IgD-negative memory B cell (primary cell): Measurements from ENCODE around the gene CLK2. TPM values are rescaled to one million over a fixed set of nuclear protein-coding genes. Genes with fewer than 3 reads are reported as not detected.
"Not testable (repeated sequence)": the region's sequence is repeated elsewhere in the genome, so short reads cannot be mapped to it uniquely, and the experiment has no call there.

ENCODE experiments used
- H3K27ac Mint-ChIP-seq, 3 donors: one replicate each; pipeline ENCODE4 v1.8.0; 2020 to 2022; ENCODE audit warnings: mild to moderate bottlenecking in 3 of 3, mixed read lengths in 3 of 3, moderate library complexity in 1 of 3
- H3K27me3 Mint-ChIP-seq: one replicate; pipeline ENCODE4 v1.8.0; 2021; ENCODE audit warnings: mixed read lengths
- H3K36me3 Mint-ChIP-seq: one replicate; pipeline ENCODE4 v1.8.0; 2020; ENCODE audit warnings: mild to moderate bottlenecking, mixed read lengths
- H3K4me1 Mint-ChIP-seq, 3 donors: one replicate each; pipeline ENCODE4 v1.8.0; 2020 to 2022; ENCODE audit warnings: mixed read lengths in 3 of 3, mild to moderate bottlenecking in 1 of 3
- H3K4me3 Mint-ChIP-seq, 4 donors: one replicate each; pipeline ENCODE4 v1.8.0; 2020 to 2022; ENCODE audit warnings: mild to moderate bottlenecking in 4 of 4, mixed read lengths in 4 of 4, moderate library complexity in 3 of 4
- H3K9me3 Mint-ChIP-seq, 3 donors: one replicate each; pipeline ENCODE4 v1.8.0; 2020 to 2021; ENCODE audit warnings: mixed read lengths in 3 of 3, mild to moderate bottlenecking in 1 of 3
- polyA plus RNA-seq: library from polyadenylated mRNA; unstranded; fragments of 300-500 nt; fragmentation: Illumina TruSeq; gene quantifications from one replicate; pipeline ENCODE4 v1.2.3, GENCODE V29; 2021

Gene CLK2
- polyA plus RNA-seq, 1 donor from 2014 or later, result 19.7 TPM

- H3K4me3 Mint-ChIP-seq, result no peak overlapping the region
Observed at GRCh38 chr1:155305881-155306391, 32.6 kb upstream of the CLK2 start.

GRCh38 chr1:155304558-155305063 is 31.3 kb upstream of the CLK2 start:
- no peak overlapping the region for H3K27ac Mint-ChIP-seq

More at GRCh38 chr1:155305881-155306391, 32.6 kb upstream of the CLK2 start:
- Mint-ChIP-seq H3K36me3 (no peaks in the 10 kb centered on the region), H3K27ac (peak overlapping the region in 1 of 3 donors; percentile 50), H3K27me3 (no peaks in the 10 kb centered on the region), H3K4me1 (peaks cover 7 to 17% (median 12%) of the 10 kb centered on the region in 3 donors), H3K9me3 (no peaks in the 10 kb centered on the region)

DNA sequence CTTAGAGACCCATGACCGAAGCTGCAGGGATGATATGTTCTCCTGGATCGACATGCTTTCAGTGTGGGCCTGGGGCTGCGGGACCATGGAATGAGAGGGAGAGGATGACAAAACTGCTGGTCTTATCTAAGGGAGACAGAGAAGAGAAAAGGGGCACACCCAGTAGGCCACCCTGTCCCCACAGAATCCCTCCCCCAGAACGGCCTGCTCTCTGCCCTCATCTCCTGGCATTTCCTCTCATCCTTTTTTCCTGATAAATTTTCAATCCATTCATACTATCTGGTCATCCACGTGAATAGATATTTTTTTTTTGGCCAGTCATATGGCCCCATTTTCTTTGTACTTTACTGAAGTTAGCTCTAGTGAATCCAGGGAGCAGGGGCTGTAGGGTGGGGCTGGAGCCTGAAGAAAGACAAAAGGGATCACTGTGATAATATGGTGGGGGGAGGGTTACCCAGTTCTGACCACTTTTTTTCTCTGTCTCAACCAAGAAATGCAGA is 28.1 kb upstream of the CLK2 start, which contains the start of gene PKLR:
Gene PKLR (minus strand): TSS at position 97 of the 500 bp plus-strand sequence. CDS start 43 bp downstream, at position 54.
- H3K27ac Mint-ChIP-seq, result no peak within 1 kb of the TSS
- peaks cover 5% of the 10 kb centered on the region for H3K27me3 Mint-ChIP-seq
- H3K4me3 Mint-ChIP-seq, result peak within 1 kb of the TSS in 1 of 4 donors; percentile 17
- H3K4me1 Mint-ChIP-seq, result peaks cover 0 to 3% (median 0%) of the 10 kb centered on the region in 3 donors
- H3K36me3 Mint-ChIP-seq, result no peaks in the 10 kb centered on the region
- peaks cover 0 to 2% (median 0%) of the 10 kb centered on the region in 3 donors for H3K9me3 Mint-ChIP-seq

More at GRCh38 chr1:155304558-155305063, 31.3 kb upstream of the CLK2 start:
- no peaks in the 10 kb centered on the region for H3K9me3 Mint-ChIP-seq
- no peaks in the 10 kb centered on the region for H3K36me3 Mint-ChIP-seq
- H3K4me3 Mint-ChIP-seq, result no peak overlapping the region
- peaks cover 7 to 9% (median 8%) of the 10 kb centered on the region in 3 donors for H3K4me1 Mint-ChIP-seq
- no peaks in the 10 kb centered on the region for H3K27me3 Mint-ChIP-seq

DNA sequence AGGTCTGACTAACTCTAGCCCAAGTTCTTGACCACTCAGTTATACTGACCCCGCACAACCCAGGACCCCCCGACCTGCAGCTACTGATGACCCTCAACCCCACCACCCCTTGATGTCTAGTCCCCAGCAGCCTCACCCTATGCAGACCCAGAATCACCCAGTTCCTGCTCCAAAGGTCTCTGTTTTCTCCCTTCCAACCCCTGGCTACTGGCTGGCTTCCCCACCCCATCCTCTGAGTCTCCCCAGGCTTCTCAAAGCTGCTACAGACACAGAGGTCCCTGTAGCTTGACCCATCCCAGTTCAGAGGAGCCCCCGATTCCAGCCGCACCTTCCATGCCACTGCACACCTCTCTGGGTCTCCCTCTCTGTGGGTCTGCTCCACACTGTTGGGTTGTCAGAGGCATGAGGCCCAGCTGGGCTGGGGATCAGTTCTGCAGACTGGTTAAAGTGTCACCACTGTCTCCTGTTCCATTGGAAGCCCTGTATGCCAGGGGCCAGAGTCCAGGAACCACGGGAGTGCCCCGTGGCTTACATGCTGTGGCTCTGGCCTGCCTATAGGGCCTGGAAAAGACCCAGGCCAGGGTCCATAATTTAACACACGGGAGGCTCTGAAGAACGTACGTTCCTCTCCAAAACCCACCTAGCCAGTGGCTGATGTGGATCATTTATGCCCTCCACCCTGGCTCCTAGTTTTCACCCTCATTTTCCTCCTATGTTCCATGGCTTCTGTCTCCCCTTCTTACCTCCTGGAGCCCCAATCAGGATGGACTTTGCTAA is 27.4 kb upstream of the CLK2 start:
- H3K36me3 Mint-ChIP-seq, result no peaks in the 10 kb centered on the region
- peaks cover 0 to 3% (median 0%) of the 10 kb centered on the region in 3 donors for H3K4me1 Mint-ChIP-seq
- H3K27ac Mint-ChIP-seq, result no peak overlapping the region
- peaks cover 11% of the 10 kb centered on the region for H3K27me3 Mint-ChIP-seq
- H3K4me3 Mint-ChIP-seq, result no peak overlapping the region
- H3K9me3 Mint-ChIP-seq, result peaks cover 0 to 2% (median 0%) of the 10 kb centered on the region in 3 donors

DNA sequence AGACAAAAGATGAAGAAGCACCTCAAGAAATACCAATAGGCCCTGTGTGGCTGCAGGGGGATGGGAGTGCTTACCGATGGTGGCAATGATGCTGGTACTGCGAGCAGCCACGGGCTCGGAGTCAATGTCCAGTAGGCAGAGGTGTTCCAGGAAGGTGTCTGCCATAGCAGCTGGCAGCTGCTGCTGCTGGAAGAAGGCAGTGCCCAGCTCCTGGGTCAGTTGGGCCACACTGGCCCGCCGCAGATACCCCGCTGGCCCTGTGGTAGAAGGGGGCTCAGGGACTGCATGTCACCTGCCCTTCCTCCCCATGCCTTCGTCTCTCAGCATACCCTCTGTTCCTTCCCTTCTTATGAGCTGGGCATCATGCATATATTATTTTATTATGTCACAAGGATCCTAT is 26.7 kb upstream of the CLK2 start:
- Mint-ChIP-seq H3K27ac (no peak overlapping the region), H3K36me3 (no peaks in the 10 kb centered on the region), H3K4me1 (peaks cover 0 to 3% (median 0%) of the 10 kb centered on the region in 3 donors), H3K27me3 (peaks cover 15% of the 10 kb centered on the region), H3K9me3 (peaks cover 0 to 2% (median 0%) of the 10 kb centered on the region in 3 donors), H3K4me3 (no peak overlapping the region)

DNA sequence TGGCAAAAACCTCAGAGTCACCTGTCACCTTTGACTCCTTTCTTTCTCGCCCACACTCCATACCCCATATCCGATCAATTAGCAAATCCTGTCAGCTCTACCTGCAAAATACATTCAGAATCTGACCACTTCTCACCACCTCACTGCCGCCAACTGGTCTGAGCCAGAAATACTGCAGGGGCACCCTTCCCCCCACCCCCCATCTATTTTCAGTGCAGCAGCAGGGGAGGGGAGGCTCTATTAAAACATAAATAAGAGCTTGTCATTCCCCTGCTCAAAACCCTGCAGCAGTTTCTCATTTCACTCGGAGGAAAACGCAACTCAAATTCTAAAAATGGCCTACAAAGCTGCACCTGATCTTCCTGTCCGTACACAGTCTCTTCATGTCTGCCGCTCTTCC is 24.1 kb upstream of the CLK2 start:
- H3K27ac Mint-ChIP-seq, result no peak overlapping the region

DNA sequence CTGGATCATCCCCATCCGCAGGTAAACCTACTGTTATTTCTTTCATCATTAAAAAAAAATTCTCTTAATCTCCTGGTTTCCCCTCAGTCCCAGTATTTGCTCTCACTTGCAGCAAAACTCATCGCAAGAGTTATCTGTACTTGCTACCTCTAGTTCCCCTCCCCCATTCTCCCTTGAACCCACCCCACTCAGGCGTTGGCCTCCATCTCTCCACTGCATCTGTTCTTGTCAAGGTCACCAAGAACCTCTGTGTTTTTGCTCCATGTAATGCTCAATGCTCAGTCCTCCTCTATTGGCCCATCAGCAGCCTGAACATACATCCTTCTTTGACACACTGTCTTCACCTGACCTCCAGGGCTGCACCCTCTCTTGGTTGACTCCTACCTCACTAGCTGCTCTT is 23.4 kb upstream of the CLK2 start:
- Mint-ChIP-seq H3K36me3 (no peaks in the 10 kb centered on the region), H3K27ac (no peak overlapping the region), H3K27me3 (peaks cover 24% of the 10 kb centered on the region), H3K4me1 (peaks cover 0 to 3% (median 2%) of the 10 kb centered on the region in 3 donors), H3K9me3 (peaks cover 0 to 2% (median 0%) of the 10 kb centered on the region in 3 donors), H3K4me3 (no peak overlapping the region)

More for the DNA sequence above, 24.1 kb upstream of the CLK2 start:
- peaks cover 0 to 3% (median 2%) of the 10 kb centered on the region in 3 donors for H3K4me1 Mint-ChIP-seq
- peaks cover 24% of the 10 kb centered on the region for H3K27me3 Mint-ChIP-seq
- no peaks in the 10 kb centered on the region for H3K36me3 Mint-ChIP-seq
- H3K4me3 Mint-ChIP-seq, result peak overlapping the region in 1 of 4 donors; percentile 39
- peaks cover 0 to 2% (median 0%) of the 10 kb centered on the region in 3 donors for H3K9me3 Mint-ChIP-seq

DNA sequence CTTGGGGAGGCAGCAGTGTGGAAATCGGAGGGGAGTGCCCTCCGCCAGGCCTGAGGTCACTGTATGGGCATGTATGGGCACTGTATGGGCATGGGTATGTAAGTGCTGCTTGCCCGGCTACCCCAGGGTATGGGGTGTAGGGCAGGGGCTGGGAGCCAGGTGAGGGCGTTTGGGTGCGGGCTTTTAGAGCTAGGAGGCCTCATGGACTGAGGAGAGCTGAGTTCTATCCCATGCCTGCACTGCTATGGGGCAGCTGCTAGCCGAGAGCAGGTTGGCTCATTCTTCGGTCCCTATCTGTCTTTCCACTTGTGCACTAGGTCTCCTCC is 22.6 kb upstream of the CLK2 start:
- no peaks in the 10 kb centered on the region for H3K36me3 Mint-ChIP-seq
- no peak overlapping the region for H3K4me3 Mint-ChIP-seq
- H3K27ac Mint-ChIP-seq, result peak overlapping the region in 1 of 3 donors; percentile 91
- H3K27me3 Mint-ChIP-seq, result peaks cover 25% of the 10 kb centered on the region
- H3K4me1 Mint-ChIP-seq, result peaks cover 0 to 3% (median 2%) of the 10 kb centered on the region in 3 donors
- peaks cover 0 to 2% (median 0%) of the 10 kb centered on the region in 3 donors for H3K9me3 Mint-ChIP-seq

DNA sequence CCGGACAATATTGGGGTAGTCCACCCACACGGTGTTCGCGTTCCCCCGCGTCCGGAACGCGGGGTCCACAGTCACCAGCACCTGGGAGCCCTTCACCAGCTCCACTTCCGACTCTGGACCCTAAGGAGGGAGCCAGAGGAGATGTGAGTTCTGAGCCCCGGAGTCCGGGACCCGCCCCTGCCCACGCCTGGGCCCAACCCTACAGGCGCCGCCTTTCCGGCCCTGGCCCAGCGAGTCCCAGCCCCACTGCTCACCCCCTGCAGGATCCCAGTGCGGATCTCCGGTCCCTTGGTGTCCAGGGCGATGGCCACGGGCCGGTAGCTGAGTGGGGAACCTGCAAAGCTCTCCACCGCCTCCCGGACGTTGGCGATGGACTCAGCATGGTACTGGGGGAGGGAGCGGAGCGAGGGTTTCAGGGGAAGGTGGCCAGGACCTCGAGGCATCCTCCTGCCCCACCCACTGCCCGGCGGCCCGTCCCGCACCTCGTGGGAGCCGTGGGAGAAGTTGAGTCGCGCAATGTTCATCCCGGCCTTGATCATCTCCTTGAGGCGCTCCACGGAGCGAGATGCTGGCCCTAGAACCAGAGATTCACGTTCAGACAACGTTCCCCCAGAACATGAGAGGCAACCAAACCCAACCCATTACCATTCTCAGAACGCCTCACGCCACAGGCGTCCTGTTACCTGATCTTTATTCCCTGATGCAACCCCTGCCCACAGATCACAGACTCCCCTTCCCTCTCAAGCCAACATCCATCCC is 22.1 kb upstream of the CLK2 start:
- H3K27me3 Mint-ChIP-seq, result peaks cover 25% of the 10 kb centered on the region
- no peaks in the 10 kb centered on the region for H3K36me3 Mint-ChIP-seq
- peak overlapping the region in 1 of 3 donors; percentile 91 for H3K27ac Mint-ChIP-seq
- peaks cover 0 to 2% (median 0%) of the 10 kb centered on the region in 3 donors for H3K9me3 Mint-ChIP-seq
- peaks cover 0 to 3% (median 2%) of the 10 kb centered on the region in 3 donors for H3K4me1 Mint-ChIP-seq
- H3K4me3 Mint-ChIP-seq, result peak overlapping the region in 1 of 4 donors; percentile 17

DNA sequence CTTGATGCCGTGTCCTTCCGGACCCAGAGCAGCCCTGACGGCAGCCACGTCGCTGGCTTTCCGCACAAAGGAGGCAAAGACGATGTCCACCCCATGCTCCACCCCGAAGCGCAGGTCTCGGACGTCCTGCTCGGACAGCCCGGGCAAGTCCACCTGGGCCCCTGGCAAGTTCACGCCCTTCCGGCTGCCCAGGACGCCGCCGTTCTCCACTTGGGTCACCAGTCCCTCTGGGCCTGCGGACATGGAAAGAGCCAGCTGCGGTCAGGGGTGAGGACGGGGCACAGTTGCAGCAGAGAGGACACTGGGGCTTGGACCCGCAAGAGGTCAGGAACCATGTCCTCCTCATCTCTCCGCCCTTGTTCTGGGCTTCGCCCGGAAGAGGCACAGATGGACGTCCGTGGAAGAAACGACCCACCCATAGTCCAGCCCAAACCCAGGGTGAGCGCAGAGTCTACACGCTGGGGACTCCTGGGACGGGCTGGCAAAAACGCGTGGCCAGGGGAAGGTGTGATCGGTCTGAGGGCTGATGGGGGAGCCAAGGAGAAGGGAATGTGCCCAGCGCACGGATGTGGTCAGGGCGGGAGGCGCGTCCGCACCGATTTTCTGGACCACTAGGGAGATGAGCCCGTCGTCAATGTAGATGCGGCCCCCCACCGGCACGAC is 21.3 kb upstream of the CLK2 start:
- Mint-ChIP-seq H3K27me3 (peaks cover 25% of the 10 kb centered on the region), H3K4me1 (peaks cover 0 to 3% (median 2%) of the 10 kb centered on the region in 3 donors), H3K9me3 (peaks cover 0 to 2% (median 0%) of the 10 kb centered on the region in 3 donors), H3K27ac (no peak overlapping the region), H3K36me3 (no peaks in the 10 kb centered on the region), H3K4me3 (peak overlapping the region in 1 of 4 donors; percentile 17)

DNA sequence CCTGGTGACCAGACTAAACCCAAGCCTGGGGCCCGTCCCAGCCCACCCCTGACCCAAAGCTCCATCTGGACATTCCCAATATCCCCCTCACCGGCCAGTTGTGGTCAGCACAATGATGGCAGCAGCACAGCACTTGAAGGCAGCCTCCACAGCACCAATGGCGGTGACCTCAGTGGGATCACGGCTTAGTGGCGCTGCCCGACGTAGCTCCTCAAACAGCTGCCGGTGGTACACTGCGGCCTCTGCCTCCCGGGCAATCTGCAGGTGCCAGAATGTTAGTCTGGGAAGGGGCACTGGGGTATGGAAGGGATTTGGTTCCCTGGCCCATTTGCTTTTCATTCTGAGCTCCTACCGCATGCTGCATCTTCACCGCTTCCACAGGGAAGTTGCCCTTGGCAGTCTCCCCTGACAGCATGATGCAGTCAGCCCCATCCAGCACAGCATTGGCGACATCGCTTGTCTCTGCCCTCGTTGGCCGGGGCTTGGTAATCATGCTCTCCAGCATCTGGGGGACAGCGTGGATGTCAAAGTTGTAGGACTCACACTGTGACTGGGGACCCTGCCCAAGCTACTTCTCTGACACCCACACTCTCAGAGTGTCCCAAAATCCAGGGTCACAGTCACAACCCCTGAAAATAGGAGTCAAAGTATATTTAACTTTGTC is 19.9 kb upstream of the CLK2 start:
- Mint-ChIP-seq H3K9me3 (no peaks in the 10 kb centered on the region), H3K27me3 (peaks cover 25% of the 10 kb centered on the region), H3K4me3 (no peak overlapping the region), H3K27ac (no peak overlapping the region), H3K4me1 (peaks cover 0 to 4% (median 3%) of the 10 kb centered on the region in 3 donors), H3K36me3 (peaks cover 2% of the 10 kb centered on the region)

GRCh38 chr1:155291006-155291405 is 17.7 kb upstream of the CLK2 start:
- H3K36me3 Mint-ChIP-seq, H3K9me3 Mint-ChIP-seq, H3K4me3 Mint-ChIP-seq, H3K27ac Mint-ChIP-seq, H3K4me1 Mint-ChIP-seq: not testable (repeated sequence)
- H3K27me3 Mint-ChIP-seq, result peaks cover 17% of the 10 kb centered on the region

GRCh38 chr1:155287987-155288543 is 14.8 kb upstream of the CLK2 start:
- peaks cover 0 to 2% (median 0%) of the 10 kb centered on the region in 3 donors for H3K4me1 Mint-ChIP-seq
- H3K27ac Mint-ChIP-seq, result no peak overlapping the region
- peaks cover 2% of the 10 kb centered on the region for H3K36me3 Mint-ChIP-seq
- no peak overlapping the region for H3K4me3 Mint-ChIP-seq
- peaks cover 2% of the 10 kb centered on the region for H3K27me3 Mint-ChIP-seq
- no peaks in the 10 kb centered on the region for H3K9me3 Mint-ChIP-seq
